HG02885 (cell line): ENCODE results near the gene OSGIN1.

Source experiments
- ATAC-seq: cut with Tn5 transposase; IDR thresholded peaks from one replicate; pipeline ENCODE4 v1.9.1; 2021; ENCODE audit warnings: mild to moderate bottlenecking; ENCODE audit not compliant: unreplicated experiment, poor library complexity

OSGIN1 gene

GRCh38 chr16:83968891-83969649 is 16.0 kb downstream of the OSGIN1 start:
- ATAC-seq: no peak

GRCh38 chr16:83969771-83970429 is 16.9 kb downstream of the OSGIN1 start:
- ATAC-seq: no peak

GRCh38 chr16:83970430-83970815 is 17.4 kb downstream of the OSGIN1 start:
- ATAC-seq: no peak

- ATAC-seq: no peak
Observed at GRCh38 chr16:83971165-83972130, 18.4 kb downstream of the OSGIN1 start.

GRCh38 chr16:83972256-83973008 is 19.4 kb downstream of the OSGIN1 start:
- ATAC-seq: no peak

- ATAC-seq: no peak
Observed at GRCh38 chr16:83973077-83973476, 20.0 kb downstream of the OSGIN1 start.

- no peak for ATAC-seq
Observed at GRCh38 chr16:83973581-83974385, 20.7 kb downstream of the OSGIN1 start.

- no peak for ATAC-seq
Observed at GRCh38 chr16:83974475-83974874, 21.4 kb downstream of the OSGIN1 start.

- ATAC-seq: no peak
Observed at GRCh38 chr16:83975590-83976260, 22.7 kb downstream of the OSGIN1 start.

GRCh38 chr16:83977056-83977815 is 24.2 kb downstream of the OSGIN1 start:
- ATAC-seq: no peak

- no peak for ATAC-seq
Observed at GRCh38 chr16:83978401-83978904, 25.4 kb downstream of the OSGIN1 start.

GRCh38 chr16:83979441-83979840 is 26.4 kb downstream of the OSGIN1 start:
- no peak for ATAC-seq

GRCh38 chr16:83980794-83981193 is 27.8 kb downstream of the OSGIN1 start:
- no peak for ATAC-seq

GRCh38 chr16:83981799-83982198 is 28.8 kb downstream of the OSGIN1 start:
- ATAC-seq: no peak

GRCh38 chr16:83983491-83983890 is 30.5 kb downstream of the OSGIN1 start:
- no peak for ATAC-seq

- ATAC-seq: no peak
Observed at GRCh38 chr16:83989300-83989699, 36.3 kb downstream of the OSGIN1 start.

- ATAC-seq: no peak
Observed at GRCh38 chr16:83990492-83990891, 37.5 kb downstream of the OSGIN1 start.

- no peak for ATAC-seq
Observed at GRCh38 chr16:83992624-83993023, 39.6 kb downstream of the OSGIN1 start.
